ENCODE measurements around the gene RETSAT.

RETSAT gene

DNA sequence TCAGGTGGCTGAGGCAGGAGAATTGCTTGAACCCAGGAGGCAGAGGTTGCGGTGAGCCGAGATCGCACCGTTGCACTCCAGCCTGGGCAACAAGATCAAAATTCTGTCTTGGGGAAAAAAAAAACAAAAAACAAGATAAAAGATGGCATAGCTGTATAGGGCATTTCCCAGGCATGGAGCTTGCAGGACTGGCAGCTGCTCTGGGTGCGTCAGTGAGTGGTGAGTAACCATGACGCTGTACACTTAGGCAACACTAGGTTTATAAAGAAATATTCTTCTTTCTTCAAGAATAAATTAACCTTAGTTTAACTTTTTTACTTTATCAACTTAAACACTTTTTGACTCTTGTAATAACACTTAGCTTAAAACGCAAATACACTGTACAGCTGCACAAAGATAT lies 41.9 kb downstream of the RETSAT start:
- no peaks in the 10 kb centered on the region for H3K27me3 Mint-ChIP-seq
- H3K9me3 Mint-ChIP-seq = no peaks in the 10 kb centered on the region
- H3K36me3 Mint-ChIP-seq (ENCODE audit: low read depth) = peaks cover 20% of the 10 kb centered on the region
- peaks cover 48% of the 10 kb centered on the region for H3K4me1 Mint-ChIP-seq (ENCODE audit: low read depth)
- no peak overlapping the region for H3K27ac Mint-ChIP-seq
- no peak overlapping the region for H3K4me3 Mint-ChIP-seq

- Mint-ChIP-seq H3K36me3 (ENCODE audit: low read depth) (peaks cover 10% of the 10 kb centered on the region), H3K27me3 (no peaks in the 10 kb centered on the region), H3K9me3 (no peaks in the 10 kb centered on the region), H3K4me3 (peak overlapping the region; percentile 70), H3K4me1 (ENCODE audit: low read depth) (peaks cover 48% of the 10 kb centered on the region), H3K27ac (peak overlapping the region; percentile 52)
These were observed 44.0 kb downstream of the RETSAT start for GRCh38 chr2:85310330-85310729.

GRCh38 chr2:85309699-85310321 lies 44.5 kb downstream of the RETSAT start:
- Mint-ChIP-seq H3K36me3 (ENCODE audit: low read depth) (peaks cover 10% of the 10 kb centered on the region), H3K9me3 (no peaks in the 10 kb centered on the region), H3K4me3 (peak overlapping the region; percentile 70), H3K27ac (peak overlapping the region; percentile 52), H3K4me1 (ENCODE audit: low read depth) (peaks cover 48% of the 10 kb centered on the region), H3K27me3 (no peaks in the 10 kb centered on the region)

GRCh38 chr2:85308896-85309555 lies 45.3 kb downstream of the RETSAT start:
- peak overlapping the region; percentile 52 for H3K27ac Mint-ChIP-seq
- no peaks in the 10 kb centered on the region for H3K27me3 Mint-ChIP-seq
- no peaks in the 10 kb centered on the region for H3K9me3 Mint-ChIP-seq
- H3K4me1 Mint-ChIP-seq (ENCODE audit: low read depth) = peaks cover 44% of the 10 kb centered on the region
- peaks cover 6% of the 10 kb centered on the region for H3K36me3 Mint-ChIP-seq (ENCODE audit: low read depth)
- peak overlapping the region; percentile 70 for H3K4me3 Mint-ChIP-seq

- Mint-ChIP-seq H3K27me3 (no peaks in the 10 kb centered on the region), H3K4me3 (no peak overlapping the region), H3K9me3 (no peaks in the 10 kb centered on the region), H3K36me3 (ENCODE audit: low read depth) (no peaks in the 10 kb centered on the region), H3K27ac (no peak overlapping the region), H3K4me1 (ENCODE audit: low read depth) (peaks cover 38% of the 10 kb centered on the region)
These were observed 46.1 kb downstream of the RETSAT start for GRCh38 chr2:85308201-85308600.

DNA sequence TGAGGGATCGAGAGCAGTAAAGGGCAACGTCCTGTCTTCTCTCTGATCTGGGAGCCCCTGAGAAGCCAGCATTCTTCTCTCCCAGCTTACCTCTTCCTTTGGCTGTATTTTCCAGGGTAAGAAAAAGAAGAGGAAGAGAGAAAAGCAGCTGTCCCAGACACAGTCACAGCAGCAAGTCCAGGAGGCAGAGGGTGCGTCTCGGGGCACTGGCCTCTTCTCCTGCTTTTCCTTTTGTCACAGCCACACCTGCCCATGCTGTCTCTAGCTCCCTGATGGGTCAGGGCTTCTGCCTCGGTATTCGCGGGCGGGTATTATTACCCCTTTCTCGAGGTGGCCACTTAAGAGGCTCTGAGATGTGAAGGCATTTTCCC lies 46.8 kb downstream of the RETSAT start:
- peak overlapping the region; percentile 66 for H3K4me3 Mint-ChIP-seq
- no peaks in the 10 kb centered on the region for H3K9me3 Mint-ChIP-seq
- no peaks in the 10 kb centered on the region for H3K36me3 Mint-ChIP-seq (ENCODE audit: low read depth)
- H3K27me3 Mint-ChIP-seq = no peaks in the 10 kb centered on the region
- H3K4me1 Mint-ChIP-seq (ENCODE audit: low read depth) = peaks cover 38% of the 10 kb centered on the region
- peak overlapping the region; percentile 57 for H3K27ac Mint-ChIP-seq

- peaks cover 2% of the 10 kb centered on the region for H3K27me3 Mint-ChIP-seq
- H3K4me3 Mint-ChIP-seq = no peak overlapping the region
These were observed 50.4 kb downstream of the RETSAT start for GRCh38 chr2:85303780-85304531.

GRCh38 chr2:85302121-85302520 lies 52.2 kb downstream of the RETSAT start:
- Mint-ChIP-seq H3K9me3 (no peaks in the 10 kb centered on the region), H3K4me1 (ENCODE audit: low read depth) (peaks cover 7% of the 10 kb centered on the region), H3K36me3 (ENCODE audit: low read depth) (no peaks in the 10 kb centered on the region), H3K27me3 (peaks cover 2% of the 10 kb centered on the region), H3K27ac (no peak overlapping the region), H3K4me3 (no peak overlapping the region)

More at GRCh38 chr2:85303780-85304531, 50.4 kb downstream of the RETSAT start:
- H3K27ac Mint-ChIP-seq = no peak overlapping the region
- H3K4me1 Mint-ChIP-seq (ENCODE audit: low read depth) = peaks cover 24% of the 10 kb centered on the region
- H3K36me3 Mint-ChIP-seq (ENCODE audit: low read depth) = no peaks in the 10 kb centered on the region
- H3K9me3 Mint-ChIP-seq = no peaks in the 10 kb centered on the region

Data from stimulated activated naive CD8-positive, alpha-beta T cell treated with anti-CD3 and anti-CD28 coated beads, Interleukin-15, Interleukin-2, amounts not matched to agents 100 ng/mL and 50 ng/mL, for 24 hours (primary cell).